IPS-15b (cell line): ENCODE results near the gene ASAP2.

Experiments
- H3K27me3 ChIP-seq: one replicate; pipeline ENCODE4 v1.6.1; 2013; ENCODE audit warnings: low read length; ENCODE audit not compliant: control insufficient read depth, insufficient read depth
- H3K36me3 ChIP-seq: one replicate; pipeline ENCODE4 v1.6.1; 2013; ENCODE audit warnings: low read length; ENCODE audit not compliant: control insufficient read depth, insufficient read depth
- H3K4me1 ChIP-seq: one replicate; pipeline ENCODE4 v1.6.1; 2013; ENCODE audit warnings: mild to moderate bottlenecking, low read length; ENCODE audit not compliant: control insufficient read depth, insufficient read depth
- H3K4me3 ChIP-seq: one replicate; pipeline ENCODE4 v1.5.1; 2013; ENCODE audit warnings: low read depth, low read length
- H3K9ac ChIP-seq: one replicate; pipeline ENCODE4 v1.6.1; 2013; ENCODE audit warnings: low read depth, mild to moderate bottlenecking, low read length
- H3K9me3 ChIP-seq: one replicate; pipeline ENCODE4 v1.6.1; 2013; ENCODE audit warnings: mild to moderate bottlenecking, low read length; ENCODE audit not compliant: control insufficient read depth, insufficient read depth

Gene ASAP2

DNA sequence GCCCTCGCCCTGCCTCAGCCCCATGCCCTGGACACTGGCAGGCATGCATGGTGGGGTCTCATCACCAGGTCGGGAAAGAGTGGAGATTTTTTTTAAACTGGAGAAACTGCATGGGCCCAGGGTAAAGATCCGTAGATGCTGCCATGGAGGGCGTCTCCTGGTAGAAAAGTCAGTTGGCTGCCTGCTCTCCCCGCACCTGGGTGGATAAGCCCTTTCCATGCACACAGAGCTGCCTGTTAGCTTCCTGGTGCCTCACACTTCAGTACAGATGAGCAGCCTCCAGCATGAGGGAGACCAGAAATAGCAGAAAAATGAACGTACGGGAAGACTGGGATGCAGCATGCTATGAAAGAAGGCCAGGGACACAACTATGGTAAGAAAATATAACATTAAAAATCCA, 92.0 kb downstream of the ASAP2 start:
- Histone ChIP-seq H3K27me3 (no peaks in the 10 kb centered on the region), H3K36me3 (no peaks in the 10 kb centered on the region), H3K9ac (no peak overlapping the region), H3K4me3 (no peak overlapping the region), H3K4me1 (no peaks in the 10 kb centered on the region), H3K9me3 (no peaks in the 10 kb centered on the region)

DNA sequence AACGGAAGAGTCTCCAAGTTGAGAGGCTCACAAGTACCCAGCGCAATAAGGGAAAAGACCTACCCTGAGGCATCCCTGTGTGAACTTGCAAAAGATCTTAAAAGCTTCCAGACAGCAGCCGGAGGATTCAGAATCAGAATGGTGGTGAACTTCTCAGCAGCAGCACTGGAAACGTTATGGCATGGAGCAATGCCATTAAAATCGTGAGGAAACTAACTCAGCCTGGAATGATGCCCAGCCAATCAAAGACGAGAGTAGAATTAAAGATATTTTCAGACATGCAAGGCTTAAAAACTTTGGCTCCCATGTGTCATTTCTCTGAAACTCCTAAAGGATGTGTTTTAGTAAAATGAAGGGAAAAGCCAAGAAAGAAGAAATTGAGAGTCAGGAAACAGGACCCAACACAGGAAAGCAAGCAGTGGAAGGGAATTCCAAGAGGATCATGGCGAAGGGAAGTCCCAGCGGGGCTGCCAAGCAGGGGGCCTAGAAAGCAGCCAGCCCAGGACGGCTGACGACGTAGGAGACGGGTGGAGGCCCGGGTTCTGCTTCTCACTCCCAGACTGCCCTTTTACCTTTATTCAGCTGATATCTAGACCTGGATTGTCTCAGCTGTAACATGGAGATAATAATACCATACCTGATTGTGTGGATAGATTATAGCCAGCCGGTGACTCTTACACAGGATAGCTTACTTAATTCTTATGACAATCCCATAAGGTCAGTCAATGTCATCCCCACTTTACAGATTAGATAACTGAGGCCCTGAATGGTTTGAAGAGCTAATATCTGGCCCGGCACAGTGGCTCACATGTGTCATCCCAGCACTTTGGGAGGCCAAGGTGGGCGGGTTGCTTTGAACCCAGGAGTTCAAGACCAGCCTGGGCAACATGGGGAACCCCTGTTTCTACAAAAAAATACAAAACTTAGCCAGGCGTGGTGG, 92.8 kb downstream of the ASAP2 start:
- no peaks in the 10 kb centered on the region for H3K9me3 ChIP-seq
- H3K27me3 ChIP-seq, result no peaks in the 10 kb centered on the region
- H3K9ac ChIP-seq, result no peak overlapping the region
- H3K4me1 ChIP-seq, result no peaks in the 10 kb centered on the region
- no peak overlapping the region for H3K4me3 ChIP-seq
- no peaks in the 10 kb centered on the region for H3K36me3 ChIP-seq

DNA sequence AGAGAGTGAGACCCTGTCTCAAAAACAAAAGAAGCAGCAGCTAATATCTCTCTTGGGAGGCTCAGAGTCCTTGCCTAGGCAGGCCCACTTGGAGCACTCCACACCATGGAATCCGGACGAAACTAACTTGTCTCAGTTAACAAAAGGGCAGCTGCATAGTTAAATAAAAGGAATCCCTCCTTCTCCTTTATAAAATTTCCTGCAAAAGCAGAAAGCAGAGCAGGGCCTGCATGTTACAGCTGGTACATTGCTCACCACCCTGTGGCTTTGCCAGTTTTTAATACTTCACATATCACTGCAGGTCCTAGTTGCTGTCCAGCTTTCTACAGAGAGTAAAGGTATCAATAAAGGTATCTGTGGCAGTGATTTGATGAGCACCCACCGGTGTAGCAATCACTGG, 93.6 kb downstream of the ASAP2 start:
- H3K4me3 ChIP-seq, result no peak overlapping the region
- no peaks in the 10 kb centered on the region for H3K9me3 ChIP-seq
- H3K36me3 ChIP-seq, result no peaks in the 10 kb centered on the region
- no peaks in the 10 kb centered on the region for H3K27me3 ChIP-seq
- H3K9ac ChIP-seq, result no peak overlapping the region
- H3K4me1 ChIP-seq, result no peaks in the 10 kb centered on the region

DNA sequence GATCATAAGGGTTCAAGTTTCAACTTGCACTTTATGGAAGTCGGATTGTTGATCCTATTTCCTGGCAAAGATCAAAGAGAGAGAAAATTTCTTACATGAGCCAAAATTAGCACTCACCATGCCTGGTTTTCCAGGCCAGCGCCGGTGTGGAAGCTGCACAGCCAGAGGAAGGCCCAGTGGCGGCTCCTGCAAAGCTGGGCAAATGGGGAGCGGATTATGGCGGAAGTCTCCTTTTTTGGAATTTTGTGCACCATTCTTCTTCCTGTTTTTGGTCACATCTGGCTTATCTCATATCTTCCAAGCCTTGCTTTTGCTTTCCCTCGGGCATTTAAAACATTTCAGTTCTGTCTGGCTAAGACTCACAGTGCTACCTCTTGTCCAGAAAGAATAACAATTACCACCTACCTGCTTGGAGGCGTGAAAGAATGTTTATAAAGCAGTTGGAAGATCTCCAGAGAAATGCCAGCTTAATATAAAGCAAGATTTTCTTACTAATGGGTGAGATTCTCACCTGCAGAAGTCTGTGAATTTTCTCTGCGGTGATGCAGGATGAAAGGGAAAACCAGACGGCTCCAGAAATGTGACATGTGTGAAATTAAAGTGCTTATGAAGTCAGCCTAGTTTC, 94.3 kb downstream of the ASAP2 start:
- no peak overlapping the region for H3K9ac ChIP-seq
- H3K4me1 ChIP-seq, result no peaks in the 10 kb centered on the region
- H3K36me3 ChIP-seq, result no peaks in the 10 kb centered on the region
- no peak overlapping the region for H3K4me3 ChIP-seq
- no peaks in the 10 kb centered on the region for H3K27me3 ChIP-seq
- H3K9me3 ChIP-seq, result no peaks in the 10 kb centered on the region

DNA sequence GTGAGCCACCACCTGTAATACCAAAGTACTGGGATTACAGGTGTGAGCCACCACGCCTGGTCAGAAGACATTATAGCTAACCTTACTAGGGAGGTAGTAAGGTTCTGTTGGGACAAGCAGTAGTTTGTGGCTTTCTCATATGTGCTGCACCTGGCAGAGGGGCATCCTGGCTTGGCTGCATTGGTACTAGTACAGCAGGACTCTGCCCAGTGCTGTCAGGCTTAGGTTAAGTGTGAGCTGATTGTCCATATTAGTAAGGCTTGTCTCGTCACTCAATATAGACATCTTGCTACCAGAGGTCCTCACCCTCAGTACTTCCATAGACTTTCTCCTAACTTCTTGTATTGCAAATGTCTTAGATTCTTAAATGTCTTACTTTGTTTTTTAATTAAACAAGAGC, 96.1 kb downstream of the ASAP2 start:
- Histone ChIP-seq H3K36me3 (no peaks in the 10 kb centered on the region), H3K4me3 (no peak overlapping the region), H3K9ac (no peak overlapping the region), H3K4me1 (no peaks in the 10 kb centered on the region), H3K9me3 (no peaks in the 10 kb centered on the region), H3K27me3 (no peaks in the 10 kb centered on the region)

DNA sequence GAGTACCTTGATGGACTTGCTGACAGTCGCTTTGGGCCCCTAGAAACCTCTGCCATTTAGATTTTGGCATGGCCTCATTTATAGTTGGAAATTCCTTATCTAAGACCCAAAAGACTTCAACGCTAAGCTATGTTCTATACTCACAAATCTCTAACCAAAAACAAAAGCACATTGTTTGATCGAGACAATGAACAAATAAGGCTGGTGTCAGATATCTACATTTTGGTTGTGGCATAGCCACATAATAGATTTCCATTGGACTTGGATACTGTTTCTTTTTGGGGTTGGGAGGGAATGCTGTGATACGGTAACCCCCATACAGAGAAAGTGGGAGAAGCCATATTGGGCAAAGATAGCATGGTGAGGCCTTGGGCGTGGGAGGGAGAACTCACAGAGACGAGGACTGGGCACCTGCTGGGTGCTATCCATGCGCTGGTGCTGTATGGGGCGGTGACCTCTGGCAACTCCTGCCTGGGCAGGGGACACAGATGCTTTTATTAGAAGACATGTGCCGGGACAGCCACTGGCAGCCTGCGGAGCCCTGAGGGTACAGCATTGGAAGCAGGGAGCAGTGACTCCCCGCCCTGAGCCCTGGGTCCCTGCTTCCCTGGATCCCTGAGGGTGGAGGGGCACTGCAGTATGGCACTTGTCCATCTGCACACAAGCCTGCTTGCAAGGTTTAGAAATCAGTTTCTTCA, 97.1 kb downstream of the ASAP2 start:
- Histone ChIP-seq H3K4me1 (no peaks in the 10 kb centered on the region), H3K36me3 (no peaks in the 10 kb centered on the region), H3K9me3 (no peaks in the 10 kb centered on the region), H3K9ac (no peak overlapping the region), H3K4me3 (no peak overlapping the region), H3K27me3 (no peaks in the 10 kb centered on the region)

DNA sequence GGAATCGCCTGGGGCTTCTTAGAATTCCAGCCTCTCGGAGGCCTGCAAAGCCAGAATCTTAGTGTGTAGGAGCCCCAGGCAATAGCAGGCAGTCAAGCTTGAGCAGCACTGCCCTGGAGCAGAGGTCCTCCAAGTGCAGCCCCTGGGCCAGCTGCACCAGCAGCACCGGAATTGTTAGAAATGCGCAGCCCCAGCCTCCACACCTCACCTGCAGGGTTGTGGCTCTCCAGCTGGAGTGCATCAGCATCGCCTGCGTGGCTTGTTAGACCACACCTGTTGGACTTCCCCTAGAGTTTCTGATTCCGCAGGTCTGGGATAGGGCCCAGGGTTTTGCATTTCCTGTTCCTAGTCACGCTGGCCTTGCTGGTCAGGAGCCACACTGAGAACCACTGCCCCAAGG, 100.3 kb downstream of the ASAP2 start:
- Histone ChIP-seq H3K4me3 (no peak overlapping the region), H3K4me1 (no peaks in the 10 kb centered on the region), H3K27me3 (no peaks in the 10 kb centered on the region), H3K36me3 (no peaks in the 10 kb centered on the region), H3K9ac (no peak overlapping the region), H3K9me3 (no peaks in the 10 kb centered on the region)

DNA sequence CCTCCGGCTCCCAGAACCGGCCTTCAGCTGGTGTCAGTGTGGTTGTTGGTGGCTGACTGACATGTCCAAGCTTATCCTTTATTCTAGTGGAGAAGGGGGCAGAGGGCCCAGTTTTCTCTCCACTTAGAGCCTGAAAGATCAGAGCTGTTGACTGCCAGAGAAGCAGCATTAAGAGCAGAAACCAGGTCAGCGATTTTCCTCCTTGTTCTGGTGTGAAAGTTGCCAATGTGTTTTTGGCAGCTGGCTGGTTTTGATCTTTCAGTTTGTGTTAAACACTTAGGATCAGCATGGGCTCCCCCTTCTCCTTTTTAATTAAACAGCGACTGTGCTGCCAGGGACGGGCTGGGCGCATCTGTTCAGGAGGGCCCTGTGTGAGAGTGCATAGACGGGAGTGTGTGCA, 100.9 kb downstream of the ASAP2 start:
- Histone ChIP-seq H3K4me3 (no peak overlapping the region), H3K9ac (no peak overlapping the region), H3K9me3 (no peaks in the 10 kb centered on the region), H3K4me1 (no peaks in the 10 kb centered on the region), H3K27me3 (no peaks in the 10 kb centered on the region), H3K36me3 (no peaks in the 10 kb centered on the region)

DNA sequence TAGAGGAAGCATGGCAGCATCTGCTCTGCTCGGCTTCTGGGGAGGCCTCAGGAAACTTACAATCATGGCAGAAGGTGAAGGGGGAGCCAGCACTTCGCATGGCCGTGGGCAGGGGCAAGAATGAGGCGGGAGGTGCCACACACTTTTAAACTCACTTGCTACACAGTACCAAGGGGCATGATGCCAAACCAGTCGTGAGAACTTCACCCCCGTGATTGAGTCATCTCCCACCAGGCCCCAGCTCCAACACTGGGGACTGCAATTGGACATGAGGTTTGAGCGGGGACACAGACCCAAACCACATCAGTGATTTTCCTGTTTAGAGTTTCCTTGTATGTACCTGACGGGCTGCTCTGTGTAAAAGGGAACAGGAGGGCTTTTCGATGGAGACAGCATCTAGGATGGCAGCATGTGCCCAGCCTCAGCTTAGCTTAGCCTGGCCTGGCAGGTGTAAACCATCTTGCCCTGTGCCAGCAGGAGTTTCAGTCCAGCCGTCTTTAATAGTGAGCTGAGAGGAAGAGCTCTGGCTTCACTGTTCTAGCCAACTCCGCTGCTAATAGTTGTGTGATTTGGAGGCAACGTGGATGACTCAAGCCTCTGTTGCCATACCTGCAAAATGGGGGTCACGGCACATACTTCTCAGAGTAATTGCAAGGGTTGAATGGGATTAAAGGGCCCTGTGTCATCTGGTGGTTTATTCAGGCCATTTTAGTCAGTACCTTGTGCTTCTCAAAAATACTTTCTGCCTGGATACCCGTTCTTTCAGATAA, 101.8 kb downstream of the ASAP2 start:
- no peak overlapping the region for H3K4me3 ChIP-seq
- no peaks in the 10 kb centered on the region for H3K36me3 ChIP-seq
- no peak overlapping the region for H3K9ac ChIP-seq
- no peaks in the 10 kb centered on the region for H3K9me3 ChIP-seq
- H3K4me1 ChIP-seq, result no peaks in the 10 kb centered on the region
- H3K27me3 ChIP-seq, result no peaks in the 10 kb centered on the region

DNA sequence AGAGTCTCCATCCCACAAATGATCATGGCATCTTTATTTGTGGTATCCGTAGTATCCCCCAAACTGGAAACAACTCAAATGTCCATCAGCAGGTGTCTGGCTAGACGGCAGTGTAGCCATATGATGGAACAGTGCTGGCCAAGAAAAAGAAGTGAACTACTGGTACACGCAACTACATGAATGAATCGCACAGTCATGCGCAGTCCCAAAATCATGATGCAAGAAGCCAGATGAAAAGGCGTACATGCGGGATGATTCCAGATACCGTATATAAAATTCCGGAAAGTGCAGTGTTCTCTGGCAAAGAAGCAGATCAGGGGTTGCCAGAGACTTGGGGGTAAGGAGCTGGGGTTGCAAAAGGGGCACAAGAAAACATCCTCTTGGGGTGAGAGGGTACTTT, 102.5 kb downstream of the ASAP2 start:
- Histone ChIP-seq H3K4me1 (no peaks in the 10 kb centered on the region), H3K9me3 (no peaks in the 10 kb centered on the region), H3K9ac (no peak overlapping the region), H3K27me3 (no peaks in the 10 kb centered on the region), H3K36me3 (no peaks in the 10 kb centered on the region), H3K4me3 (no peak overlapping the region)

DNA sequence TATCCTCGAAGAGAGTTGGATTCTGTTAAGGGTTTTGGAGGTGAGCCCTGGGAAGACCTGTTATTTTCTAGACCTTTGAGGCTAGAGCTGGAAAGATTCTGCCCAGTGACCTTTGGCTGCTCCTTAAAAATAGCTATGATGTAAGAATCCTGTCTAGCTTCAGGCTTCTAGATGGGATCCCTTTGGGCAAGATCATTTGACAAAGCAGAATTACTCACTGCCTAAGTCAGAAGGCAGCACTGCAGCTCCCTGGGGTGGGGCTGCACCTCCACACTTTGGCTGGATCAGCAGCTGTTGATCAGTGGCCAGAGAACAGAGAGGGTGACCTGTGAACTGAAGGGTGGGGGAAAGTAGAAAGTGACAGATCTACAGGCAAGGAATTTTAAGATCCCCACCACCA, 103.8 kb downstream of the ASAP2 start:
- H3K27me3 ChIP-seq, result no peaks in the 10 kb centered on the region
- H3K4me1 ChIP-seq, result no peaks in the 10 kb centered on the region
- H3K4me3 ChIP-seq, result no peak overlapping the region
- H3K9ac ChIP-seq, result no peak overlapping the region
- H3K36me3 ChIP-seq, result no peaks in the 10 kb centered on the region
- H3K9me3 ChIP-seq, result no peaks in the 10 kb centered on the region
